HL-60/S4 treated with retinoic acid at 250 ng/mL for 4 days and 3 days (cell line): ENCODE data around the gene FGGY.
"Not testable (repeated sequence)": the region's sequence is repeated elsewhere in the genome, so short reads cannot be mapped to it uniquely, and the experiment has no call there.

Experiments used
- in situ Hi-C: fragments of 300-500 bp; cut with MboI; formaldehyde crosslinking; loops from 2 replicates; pipeline ENCODE4 v1.7.0; 2022; ENCODE audit warnings: low sequenced_read_pairs

FGGY gene

DNA sequence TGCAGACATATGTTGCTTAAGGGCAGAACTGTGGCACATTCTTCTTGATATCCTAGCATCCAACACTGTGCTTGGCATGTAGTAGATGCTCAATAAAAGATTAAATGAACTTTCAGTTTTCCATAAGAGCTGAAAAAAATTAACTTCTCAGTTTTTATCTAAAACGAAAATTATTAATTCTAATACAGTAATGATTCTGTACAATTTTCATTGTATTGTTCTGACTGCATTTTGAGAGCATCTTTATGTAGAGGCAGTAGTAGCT, 46.6 kb downstream of the FGGY start:
- in situ Hi-C loops: no loop called here

DNA sequence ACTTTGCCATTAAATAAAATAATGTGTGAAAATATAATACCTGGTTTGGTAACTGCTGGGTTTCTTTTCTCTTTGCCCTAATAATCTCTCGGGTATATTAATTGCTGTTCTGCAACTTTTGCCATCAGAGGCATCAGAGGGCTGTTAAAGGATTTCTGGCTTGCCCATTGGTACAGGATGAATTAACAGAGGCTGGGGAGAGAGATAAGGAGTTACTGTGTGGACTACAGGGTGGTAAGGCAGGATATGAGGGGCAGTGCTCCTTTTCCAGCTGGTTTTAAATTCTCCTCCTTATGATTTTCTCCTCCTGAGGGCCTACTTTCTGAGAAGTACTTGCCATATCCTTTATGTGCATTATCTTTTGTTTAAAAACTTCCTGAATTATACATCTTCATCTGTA, 48.3 kb downstream of the FGGY start:
- in situ Hi-C loops: no loop called here

DNA sequence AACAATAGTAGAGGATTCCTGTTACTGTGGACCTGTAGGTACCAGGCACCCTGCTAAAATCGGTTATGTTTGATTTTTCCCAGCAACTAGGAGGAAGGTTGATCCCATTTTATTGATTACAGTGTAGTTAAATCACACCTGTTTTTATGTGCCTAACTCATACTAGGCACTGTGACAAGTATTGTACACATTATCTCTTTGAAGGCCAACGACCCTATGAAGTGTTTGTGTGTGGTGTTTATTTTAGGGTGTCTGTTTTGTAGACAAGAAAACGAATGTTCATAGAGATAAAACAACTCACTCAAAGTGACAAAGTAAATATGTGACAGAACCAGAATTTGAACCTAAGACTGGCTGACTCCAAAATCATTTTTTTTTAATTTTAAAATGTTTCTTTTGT, 49.5 kb downstream of the FGGY start:
- in situ Hi-C loops: no loop called here

DNA sequence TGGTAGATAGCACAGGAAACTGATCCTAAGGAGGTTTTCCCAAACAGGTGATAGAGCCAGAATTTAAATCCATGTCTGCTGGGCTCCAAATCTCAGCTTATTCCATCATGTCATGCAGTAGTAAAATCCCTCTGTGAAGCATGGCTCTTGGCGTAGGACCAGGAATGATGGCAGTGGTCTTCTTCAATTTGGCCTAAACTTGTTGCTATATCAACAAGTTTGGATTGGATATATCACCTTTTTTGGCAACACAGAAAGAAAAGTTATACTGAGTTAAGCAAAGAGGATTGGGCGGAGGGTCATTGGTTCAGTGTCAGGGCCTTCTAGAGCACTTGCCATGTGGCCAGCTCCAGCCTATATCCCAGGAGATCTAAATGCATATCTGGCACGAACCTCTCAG, 52.2 kb downstream of the FGGY start:
- in situ Hi-C loops: no loop called here

DNA sequence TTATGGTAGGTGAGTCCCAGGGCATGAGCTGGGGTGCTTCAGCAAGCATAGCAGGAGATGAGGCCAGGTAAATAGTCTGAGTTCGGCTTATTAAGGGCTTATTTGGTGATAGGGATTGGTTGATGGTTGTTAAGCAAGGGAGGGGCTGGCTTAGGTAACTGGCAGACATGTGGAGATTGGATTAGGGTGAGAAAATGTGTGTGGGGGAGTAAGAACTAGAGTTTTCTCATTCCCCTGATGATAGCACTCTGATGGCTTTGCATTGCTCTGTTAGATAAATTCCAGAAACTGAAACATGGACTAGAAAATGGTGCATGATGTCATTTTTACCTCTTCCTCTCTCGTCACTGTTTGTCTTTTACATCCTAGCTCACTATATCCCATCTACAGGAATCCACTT, 53.6 kb downstream of the FGGY start:
- in situ Hi-C loops: no loop called here

DNA sequence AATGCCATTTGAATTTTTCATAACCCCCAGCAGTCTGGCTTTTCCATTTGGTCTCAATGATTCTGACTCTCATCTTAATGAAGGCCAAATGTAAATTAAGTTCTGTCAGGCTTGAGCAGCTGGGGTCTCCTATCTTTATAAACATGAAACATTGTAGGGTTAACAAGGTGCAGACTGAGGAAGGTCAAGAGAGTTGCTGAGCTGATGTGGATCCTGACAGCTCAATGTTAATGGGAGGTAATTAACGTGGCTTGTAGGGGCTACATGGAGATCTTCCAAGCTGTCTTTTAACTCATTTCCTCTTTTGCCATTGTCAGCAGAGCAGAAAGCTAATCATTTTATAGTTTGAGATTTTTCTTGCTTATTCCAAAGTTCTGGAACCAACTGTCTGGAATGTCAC, 55.2 kb downstream of the FGGY start:
- in situ Hi-C loops: no loop called here

DNA sequence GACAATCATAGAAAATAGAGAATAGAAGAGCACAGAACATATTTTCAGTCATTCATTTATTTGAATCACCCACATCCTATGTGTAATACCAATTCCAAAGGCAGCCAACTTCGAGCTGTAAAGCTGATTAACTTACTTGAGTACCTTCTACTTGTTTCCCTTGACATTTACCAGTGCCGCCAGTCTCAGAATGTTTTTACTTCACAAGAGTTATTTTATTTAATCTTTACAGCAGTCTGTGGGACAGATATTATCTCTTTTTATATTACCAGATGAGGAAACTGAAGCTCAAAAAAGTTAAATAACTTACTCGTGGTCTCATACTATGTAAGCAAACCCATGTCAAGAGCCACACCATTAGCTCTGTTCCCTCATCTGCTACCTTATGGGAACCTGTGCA, 56.6 kb downstream of the FGGY start:
- in situ Hi-C loops: no loop called here

DNA sequence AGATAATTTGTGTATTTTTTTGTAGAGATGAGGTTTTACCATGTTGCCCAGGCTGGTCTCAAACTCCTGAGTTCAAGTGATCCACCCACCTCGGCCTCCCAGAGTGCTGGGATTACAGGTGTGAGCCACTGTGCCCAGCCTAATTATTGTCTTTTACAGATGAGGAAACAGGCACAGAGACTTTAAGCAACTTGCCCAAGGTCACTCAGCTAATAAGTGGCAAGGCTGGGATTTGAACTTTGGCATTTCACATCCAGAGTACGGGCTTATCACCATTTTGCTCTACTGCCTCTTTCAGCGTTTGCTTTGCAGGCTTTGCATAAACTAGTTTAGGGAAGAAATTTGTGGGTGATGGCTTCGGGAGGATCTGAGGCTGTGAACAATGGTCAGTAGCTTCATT, 57.3 kb downstream of the FGGY start:
- in situ Hi-C loops: not testable (repeated sequence)

DNA sequence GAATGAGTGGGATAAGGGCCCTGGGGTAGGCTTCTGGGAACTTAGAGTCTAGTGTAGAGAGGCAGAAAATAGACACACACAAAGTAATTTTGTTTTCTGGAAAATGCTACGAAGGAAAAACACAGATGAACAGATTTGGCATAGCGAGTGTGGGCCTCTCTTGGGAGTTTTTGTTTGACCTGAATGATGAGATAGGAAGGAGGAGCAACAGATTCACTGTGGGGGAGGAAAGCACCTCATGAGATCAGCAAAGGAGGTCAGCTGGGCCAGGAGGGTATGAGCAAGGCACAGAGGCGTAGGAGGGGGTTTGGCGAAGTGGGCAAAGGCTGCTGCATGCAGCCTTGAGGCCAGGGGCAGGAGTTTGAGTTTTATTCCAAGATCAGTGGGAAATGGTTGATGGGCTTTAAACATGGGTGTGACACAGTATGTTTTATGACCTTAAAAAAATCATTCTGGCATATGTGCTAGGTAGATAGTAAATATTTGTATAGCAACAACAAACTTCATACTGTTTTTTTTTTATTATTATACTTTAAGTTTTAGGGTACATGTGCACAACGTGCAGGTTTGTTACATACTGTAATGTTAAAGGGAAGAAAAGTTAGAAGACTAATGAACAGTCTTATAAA, 57.9 kb downstream of the FGGY start:
- in situ Hi-C loops: no loop called here

DNA sequence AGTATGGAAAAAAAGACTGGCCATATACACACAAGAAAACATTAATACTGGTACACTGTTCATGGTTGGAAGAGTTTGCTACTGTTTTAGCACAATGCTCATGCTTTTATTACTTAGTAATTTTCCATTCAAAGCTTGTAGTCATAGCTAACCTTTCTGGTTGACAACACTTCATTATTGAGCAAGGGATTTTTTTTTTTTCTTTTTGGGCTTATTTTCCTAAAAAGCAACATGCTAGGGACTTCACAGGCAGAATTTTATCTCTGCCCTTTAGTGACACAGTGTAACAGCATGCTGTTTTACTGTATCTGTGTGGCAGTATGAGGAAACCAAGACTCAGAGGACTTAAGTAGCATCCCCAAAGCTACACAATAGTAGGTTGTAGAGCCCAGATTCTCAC, 58.5 kb downstream of the FGGY start:
- in situ Hi-C loops: no loop called here

DNA sequence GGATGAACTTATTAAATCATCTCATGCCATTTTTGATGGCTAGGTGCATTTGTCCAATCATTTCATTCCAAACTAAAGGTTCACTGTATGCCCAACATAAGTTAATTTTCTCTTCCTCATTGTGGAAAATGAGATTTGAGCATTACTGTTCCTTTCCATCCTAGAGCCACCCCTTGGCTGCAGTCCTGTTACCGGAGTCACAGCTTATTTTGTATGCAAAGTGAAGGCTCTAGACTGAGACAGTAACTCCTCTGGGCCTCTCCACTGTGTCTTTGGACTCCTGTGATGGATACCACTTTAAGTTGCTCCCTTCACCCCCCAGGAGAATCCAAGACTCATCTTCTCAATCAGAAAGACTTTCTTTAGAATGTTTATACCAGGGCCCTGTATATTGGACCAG, 59.7 kb downstream of the FGGY start:
- in situ Hi-C loops: no loop called here

DNA sequence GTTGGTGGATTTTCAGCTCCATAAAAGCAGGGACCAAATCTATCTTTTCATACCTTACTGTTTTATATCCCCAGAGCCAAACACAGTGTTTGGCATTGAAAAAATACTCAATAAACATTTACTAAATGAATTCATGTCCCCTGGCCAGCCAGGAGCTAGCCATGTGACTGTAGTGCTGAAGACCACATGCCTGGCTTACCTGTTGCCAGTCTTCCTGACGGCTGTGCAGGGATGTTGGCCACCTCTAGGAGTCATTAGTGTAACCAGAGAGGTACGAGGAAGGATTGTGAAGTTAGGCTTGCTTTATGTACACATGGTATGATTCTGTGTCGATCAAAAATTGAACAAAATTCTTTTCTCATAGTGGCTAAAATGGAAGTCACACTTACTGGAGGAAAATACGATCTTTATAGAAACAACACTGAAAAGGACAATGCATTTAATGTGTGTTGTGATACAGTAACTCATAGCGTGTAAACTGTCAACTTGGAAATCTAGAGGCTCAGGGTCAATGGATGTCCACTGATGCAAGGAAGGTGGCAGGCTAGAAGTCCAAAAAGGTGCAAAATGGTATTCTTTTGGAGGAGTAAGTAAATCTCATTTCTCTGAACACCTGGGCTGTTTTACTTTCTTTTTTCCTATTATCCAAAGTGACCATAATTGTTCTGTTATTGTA, 60.9 kb downstream of the FGGY start:
- in situ Hi-C loops: no loop called here

DNA sequence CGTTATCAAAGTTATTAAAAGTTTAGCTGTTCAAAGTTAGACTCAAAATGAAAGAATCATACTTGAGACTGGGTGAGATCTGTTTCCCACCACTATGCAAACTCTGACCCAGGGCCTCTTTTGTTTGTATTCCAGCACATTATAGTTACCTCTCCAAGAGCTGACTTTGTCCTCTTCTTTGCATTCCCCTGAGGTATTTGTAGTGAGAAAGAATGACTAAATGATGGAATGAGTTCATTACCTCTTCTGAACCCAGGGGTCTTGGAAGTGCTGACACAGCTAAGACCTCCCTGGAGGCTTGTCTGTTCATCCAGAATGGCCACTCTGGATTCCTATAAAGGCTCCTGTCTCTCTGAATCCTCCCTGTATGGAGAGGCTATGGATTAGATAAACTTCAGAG, 62.4 kb downstream of the FGGY start:
- in situ Hi-C loops: no loop called here

DNA sequence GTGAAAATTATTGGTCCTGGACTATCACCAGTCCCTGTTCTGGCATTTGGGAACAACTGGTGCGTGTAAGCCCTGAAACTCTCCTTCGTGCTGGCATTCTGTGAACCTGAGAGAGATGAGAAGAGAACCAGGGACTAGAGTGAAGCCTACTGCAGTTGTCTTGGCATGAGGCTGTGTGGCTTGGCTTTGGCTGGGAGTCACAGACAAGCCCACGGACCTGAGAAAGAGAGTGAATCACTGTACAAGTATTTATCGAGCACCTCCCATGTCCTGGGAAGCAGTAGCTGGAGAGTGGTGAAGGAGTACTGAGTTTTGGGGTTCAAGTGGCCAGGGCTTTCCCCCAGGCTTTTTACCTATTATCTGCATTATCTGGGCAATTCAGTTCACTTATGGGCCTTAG, 63.3 kb downstream of the FGGY start:
- in situ Hi-C loops: no loop called here

DNA sequence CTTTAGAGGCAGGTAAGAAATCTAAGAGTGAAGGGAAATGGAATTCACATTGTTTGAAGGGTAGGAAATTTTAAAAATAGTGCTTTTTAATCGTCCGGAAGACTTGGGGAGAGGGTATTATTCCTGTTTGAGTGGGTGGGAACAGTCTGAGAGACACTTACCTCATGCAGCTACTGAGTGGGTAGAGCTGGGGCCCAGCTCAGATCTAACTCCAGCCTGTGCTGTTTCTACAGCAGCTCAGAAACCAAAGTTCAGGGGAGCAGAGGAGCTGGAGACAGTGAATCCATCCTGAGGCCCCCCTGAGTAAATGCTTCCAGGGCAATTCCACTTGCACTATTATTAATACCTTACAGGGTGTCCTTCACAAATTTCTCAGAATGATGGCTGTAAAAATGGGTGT, 63.8 kb downstream of the FGGY start:
- in situ Hi-C loops: no loop called here

DNA sequence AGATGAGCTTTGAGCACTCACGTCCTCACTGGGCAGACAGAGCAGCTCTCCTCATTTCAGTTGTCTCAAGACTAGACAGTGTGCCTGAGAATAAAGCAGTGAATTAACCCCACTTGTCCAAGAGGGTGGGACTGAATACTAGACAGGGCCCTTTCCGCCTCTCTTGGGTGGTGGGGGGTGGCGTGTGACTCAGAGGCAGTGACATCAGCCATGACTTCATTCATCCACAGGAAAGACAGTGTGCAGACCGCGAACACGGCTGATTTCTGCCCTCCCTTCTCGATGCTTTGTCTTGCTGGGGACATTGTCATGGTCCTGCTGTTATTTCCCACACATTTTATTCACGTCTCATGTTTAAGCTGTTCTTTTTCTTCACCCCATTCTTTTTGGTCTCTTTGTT, 64.9 kb downstream of the FGGY start:
- in situ Hi-C loops: no loop called here

DNA sequence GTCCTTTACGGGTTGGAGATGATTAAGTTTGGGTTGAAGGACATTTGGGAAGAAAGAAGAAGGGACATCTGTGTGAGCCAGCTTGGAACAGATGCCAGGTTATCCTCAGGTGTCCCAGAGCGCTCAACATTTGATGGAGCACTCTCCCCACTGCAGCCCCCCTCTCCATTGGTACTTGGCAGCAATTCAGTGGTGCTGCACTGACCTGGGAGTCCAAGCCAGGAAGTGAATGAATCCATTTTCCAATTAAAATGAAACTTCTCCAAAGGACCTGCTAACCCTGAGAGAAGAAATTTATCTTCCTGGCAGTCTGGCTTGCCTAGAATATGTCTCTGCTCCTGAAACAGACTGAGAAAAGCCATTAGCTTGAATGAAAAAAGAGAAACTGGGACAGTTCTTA, 67.1 kb downstream of the FGGY start:
- in situ Hi-C loops: no loop called here

DNA sequence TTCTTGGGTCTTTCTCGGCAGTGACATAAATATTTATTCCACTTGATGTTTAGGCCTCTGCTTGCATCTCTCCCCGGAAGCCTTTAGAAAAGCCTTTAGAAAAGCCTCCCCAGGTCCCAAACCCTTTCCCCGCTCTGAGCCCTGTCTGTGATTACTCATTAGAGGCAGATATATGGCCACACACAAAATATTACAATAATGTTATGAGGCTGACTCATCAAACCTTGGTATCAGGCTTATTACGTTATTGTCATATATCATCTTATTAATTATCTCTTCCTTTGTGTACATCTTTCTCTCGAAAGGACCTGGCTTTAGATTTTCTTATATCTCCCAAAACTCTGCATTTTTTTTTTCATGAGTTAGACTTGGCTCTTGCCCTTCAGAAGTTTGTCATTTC, 69.5 kb downstream of the FGGY start:
- in situ Hi-C loops: no loop called here

DNA sequence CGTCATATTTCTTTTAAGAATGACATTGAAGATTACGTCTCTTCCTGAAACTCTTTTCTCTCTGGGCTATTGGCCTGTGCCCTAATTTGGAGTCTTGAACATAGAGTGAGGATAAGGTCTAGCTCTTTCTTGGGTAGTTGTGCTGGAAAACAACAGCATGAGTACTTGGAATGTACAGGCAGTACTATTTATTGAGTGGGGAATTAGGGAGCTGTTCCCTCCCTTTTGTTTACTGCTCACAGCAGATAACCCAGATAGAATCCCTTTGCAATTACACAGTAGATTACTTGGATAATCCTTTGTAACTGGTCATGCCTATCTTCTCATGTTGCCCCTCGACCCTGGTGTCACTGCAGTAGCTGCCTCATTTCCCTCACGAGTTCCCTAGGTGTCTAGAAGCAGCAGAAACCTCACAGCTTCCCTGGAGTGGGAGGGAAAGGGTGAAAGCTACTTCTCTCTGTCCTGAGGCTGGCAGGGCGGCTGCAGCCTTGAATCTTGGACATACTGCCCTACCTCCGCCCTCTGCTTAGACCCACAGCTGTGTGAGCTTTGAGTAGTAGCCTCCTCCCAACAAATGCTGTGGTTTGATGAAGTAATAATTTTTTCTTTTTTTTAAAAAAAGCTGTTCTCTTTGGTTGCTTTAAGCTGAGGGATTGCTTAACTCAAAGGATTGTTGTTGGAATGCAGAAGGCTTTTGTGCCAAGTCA, 70.6 kb downstream of the FGGY start:
- in situ Hi-C loops: no loop called here

DNA sequence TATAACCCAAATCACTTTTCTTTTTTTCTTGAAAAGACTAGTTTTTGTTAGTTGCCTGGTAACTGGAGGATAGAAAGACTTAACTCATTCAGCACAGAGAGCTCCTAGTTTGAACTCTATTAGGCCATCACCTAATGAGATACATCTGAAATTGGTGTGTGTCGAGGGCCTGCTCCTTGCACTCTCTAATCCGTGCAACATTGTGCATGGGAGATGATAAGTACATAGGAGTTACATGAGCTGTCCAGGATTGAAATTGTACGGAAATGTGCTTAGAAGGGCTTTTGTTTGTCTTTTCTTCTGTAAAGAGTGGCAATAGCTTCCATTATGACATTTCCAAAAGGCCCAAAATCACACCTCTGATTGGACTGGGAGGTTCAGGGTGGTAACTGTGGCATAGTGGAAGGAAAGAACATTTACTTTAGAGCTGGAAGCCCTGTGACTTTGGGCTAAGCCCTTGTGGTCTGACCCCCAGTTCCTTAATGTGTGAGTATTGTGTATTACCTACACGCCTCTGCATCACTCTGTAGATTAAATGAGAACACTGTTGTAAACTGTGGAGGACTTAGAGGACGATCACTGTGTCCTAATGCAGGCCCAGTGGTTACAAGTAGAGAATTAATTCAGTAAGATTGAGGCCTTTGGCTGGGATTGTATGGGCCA, 71.2 kb downstream of the FGGY start:
- in situ Hi-C loops: no loop called here

DNA sequence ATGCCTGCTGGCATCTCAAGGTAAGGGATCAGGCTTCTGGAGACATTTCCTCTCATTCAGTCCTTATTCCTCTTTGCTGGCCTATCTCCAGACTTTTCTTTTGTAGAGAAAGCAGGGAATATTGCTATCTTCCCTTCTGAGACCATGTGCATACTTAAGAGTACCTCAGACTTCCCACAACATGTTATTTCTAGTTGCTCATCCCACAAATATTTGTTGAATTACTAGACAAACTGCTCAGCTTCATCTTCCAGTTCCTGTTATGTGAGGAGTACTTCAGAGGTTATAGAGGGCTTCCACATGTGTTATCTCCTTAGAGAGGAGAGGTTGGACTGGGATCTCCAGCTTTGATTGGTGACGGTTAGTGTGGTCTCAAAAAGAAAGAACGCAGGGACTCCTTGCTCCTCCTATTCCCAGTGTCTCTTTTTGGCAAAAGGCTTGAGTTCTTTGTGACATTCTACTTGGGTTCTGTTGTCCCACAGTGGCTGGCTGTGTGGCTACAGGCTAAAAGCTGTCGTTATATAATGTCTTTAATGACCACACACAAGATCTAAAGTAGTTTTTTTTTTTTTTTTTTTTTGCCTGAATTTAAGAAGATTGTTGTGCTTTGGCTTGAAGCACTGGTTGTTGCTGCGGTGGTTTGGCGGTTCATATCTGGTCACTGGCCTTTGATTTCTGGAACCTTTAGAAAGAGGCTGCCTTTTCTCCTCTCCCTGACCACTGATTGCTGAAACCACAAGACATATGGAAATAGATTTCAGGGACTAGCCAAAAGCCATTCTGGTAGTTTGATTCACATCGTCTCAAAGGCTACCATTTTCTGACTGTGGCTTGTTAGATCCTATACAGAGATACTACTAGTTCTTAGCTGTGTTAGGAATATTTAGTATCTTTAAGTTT, 78.7 kb downstream of the FGGY start:
- in situ Hi-C loops: no loop called here
